Stimulated activated CD8-positive, alpha-beta memory T cell treated with anti-CD3 and anti-CD28 coated beads, Interleukin-2, amount 100 ng/mL, for 1 hour (primary cell): ENCODE results near the gene RGMA.
"Not testable (repeated sequence)": the region's sequence is repeated elsewhere in the genome, so short reads cannot be mapped to it uniquely, and the experiment has no call there.

Experiments used
- DNase-seq, 2 donors: peaks; one replicate each; pipeline ENCODE4 v3.0.0-alpha.2; 2020; ENCODE audit warnings: low read depth in 2 of 2

Gene RGMA

DNA sequence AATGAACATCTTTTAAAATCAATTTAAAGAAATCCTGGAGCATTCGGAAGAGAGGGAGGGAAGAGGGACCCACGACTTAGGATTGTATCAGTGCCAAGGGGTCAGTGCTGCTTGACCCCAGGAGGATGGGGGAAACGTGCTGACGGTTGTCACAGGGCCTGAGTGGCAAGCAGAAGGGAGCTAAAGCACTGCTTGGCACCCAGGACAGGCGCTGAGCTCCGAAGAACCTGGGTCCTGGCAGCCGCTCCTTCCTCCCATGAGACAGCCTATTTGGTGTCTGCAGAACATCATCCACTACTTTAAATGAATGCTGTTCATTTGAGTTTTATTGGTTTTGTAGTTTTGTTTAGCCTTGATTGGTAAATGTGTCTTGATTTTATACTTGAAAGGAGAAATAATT lies 54.5 kb downstream of the RGMA start:
- no peak for DNase-seq

DNA sequence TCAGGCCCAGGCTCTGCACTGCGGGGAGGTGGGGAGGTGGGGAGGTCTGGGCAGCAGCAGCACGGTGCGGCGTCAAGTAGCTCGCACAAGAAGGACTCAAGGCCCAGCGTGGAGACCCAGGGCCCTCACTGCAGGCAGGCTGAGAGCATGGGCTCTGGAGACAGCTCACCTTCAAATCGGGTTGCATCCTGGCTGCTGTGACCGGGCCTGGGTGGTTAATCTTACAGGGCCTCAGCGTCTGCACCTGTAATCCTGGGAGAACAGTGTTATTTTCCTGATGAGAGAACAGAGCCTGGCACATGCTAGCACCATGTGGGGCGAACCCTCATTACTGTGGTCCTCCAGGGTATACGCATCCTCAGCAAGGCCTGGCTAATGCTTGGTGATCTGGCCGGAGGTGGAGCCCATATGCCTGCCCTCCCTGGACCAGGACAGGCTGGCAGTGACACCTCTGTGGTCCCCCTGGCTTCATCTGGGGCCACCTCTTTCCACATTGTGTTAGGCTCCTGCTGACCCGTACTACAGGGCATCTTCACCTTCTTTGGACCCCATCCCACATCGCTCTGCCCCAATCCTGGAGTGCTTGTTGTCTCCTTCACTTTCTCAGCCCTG lies 55.5 kb downstream of the RGMA start:
- DNase-seq = no peak

DNA sequence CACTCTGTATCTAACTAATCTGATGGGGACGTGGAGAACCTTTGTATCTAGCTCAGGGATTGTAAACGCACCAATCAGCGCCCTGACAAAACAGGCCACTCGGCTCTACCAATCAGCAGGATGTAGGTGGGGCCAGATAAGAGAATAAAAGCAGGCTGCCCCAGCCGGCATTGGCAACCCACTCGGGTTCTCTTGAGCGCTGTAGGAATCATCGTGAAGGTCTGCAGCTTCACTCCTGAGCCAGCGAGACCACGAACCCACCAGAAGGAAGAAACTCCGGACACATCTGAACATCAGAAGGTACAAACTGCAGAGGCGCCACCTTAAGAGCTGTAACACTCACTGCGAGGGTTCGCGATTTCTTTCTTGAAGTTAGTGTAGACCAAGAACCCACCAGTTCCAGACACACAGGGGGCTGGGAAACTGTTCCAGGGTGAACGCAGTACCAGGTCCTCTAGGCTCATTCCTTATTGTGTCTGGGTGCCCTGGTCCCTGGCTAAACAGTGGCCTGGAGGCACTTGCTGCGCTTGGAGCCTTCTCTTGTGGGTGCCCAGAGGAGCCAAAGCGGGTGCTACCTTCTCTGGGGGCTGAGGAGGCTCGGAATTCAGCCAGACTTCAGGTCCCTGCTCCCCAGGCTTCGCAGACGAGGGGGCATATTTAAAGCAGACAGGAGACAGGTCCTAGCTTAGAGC lies 56.4 kb downstream of the RGMA start:
- DNase-seq = not testable (repeated sequence)

DNA sequence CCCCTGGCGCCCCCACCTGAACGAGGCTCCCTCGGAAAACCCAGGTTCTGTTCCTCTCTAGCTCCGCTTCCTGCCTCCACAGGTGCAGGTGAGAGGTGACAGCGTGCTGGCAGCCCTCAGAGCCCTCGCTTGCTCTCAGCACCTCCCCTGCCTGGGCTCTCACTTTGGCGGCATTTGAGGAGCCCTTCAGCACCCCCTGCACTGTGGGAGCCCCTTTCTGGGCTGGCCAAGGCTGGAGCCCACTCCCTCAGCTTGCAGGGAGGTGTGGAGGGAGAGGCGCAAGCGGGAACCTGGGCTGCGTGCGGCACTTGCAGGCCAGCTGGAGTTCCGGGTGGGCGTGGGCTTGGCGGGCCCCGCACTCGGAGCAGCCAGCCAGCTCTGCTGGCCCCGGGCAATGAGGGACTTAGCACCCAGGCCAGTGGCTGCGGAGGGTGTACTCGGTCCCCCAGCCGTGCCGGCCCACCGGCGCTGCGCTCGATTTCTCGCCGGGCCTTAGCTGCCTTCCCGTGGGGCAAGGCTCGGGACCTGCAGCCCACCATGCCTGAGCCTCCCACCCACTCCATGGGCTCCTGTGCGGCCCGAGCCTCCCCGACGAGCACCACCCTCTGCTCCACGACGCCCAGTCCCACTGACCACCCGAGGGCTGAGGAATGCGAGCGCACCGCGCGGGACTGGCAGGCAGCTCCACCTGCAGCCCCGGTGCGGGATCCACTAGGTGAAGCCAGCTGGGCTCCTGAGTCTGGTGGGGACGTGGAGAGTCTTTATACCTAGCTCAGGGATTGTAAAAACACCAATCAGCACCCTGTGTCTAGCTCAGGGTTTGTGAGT lies 57.2 kb downstream of the RGMA start:
- DNase-seq = not testable (repeated sequence)

DNA sequence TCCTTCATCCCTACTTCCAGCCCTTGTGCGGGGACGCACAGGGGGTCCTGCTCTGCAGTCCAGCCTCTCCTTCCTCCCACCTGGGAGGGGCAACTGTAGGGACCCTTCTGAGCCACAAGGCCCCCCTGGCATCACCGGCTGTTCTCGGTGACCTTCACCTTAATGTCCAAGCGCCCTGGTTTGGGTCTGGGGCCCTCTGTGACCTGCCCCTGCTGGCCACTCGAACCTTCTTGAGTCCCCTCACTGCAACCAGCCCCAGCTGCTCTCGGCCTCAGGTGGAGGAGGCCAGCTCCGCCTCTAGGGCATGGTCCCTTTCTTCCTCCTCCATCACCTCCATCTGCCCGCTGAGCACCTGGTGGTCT lies 57.9 kb downstream of the RGMA start:
- DNase-seq = no peak

DNA sequence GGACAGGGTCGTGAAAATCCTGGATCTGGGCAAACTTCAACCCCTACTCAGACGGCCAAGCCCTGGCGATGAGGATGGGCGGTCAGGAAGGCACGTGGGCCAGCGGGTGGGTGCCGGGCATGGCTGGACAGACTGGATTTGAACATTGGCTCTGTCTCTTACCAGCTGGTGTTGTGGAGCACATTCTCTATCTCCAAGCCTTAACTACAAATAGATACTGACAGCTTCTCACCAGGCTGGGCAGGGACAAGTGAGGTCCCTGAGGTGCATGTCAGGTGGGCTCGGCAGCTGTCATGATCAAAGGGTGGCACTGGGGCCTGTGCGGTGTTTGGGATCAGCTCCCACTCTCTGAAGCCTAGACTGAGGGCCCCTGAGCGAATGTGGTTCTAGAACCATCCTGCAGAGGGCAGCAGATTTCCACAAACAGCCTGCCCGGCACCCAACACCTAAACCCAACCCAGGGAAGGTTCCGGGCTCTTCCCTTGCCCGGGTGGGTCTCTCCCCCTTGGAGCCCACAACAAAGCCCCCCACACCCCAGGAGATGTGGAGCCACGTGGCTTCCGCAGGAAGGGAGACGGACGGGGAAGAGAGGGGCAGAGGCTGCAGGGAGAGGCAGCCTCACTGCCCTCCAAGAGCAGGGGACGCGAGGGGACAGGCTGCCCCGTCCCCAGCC lies 58.4 kb downstream of the RGMA start:
- peak; percentile 39 to 45 for DNase-seq

DNA sequence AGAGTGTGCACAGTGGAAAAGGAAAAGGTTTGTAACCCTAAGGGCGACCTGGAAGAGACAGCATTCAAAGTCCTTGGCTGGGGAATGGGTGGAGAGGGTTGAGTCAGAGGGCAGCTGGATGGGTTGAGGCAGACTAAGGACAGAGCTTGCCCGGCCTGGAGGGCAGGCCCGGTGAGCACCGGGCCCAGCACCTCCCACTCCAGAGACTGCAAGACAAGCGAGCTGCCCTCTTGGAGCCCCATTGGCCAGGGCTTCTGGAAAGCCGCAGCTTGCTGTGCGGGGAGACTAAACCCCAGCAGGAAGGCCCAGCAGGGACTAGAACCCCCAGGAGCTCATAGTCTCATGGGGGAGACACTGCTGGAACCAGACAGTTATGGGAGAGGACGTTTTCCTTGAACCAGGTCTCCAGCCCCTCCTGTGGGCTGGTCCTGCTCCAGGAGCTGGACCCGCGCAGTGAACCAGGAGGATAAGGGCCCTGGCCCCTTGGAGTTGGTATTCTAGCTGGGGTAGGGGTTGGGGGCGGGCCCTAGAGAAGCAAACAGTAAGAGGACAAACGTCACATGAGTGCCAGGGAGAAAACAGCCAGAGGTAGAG lies 59.1 kb downstream of the RGMA start:
- DNase-seq = no peak

DNA sequence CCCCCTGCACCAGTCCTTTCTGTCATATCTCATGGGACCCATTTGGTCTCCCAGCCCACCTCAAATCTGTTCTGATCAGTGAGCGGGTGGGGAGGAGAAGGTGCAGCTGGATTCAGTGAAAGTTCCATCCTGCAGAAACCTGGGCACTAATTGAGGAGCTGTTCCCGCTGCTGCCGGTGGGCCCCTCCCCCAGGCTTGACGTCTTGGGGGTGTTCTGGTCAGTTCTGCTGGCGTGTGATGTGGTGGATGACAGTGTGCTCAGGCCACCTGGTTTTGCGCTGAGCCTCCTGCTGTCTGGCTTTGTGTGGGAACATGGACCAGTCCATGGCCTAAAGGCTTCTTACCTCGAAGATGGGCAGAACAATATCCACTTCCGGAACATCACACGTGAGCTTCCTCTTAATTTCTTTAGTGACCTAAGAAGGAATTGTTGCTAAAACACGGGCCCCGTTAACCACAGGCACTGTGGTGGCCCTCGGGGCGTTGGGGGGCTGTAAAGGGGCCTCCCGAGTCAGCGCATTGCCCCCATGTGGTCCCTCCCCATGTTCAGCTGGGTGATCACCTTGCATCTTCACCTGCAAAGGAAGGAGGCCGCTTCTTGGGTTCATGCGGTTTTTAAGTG lies 59.7 kb downstream of the RGMA start:
- DNase-seq = no peak

DNA sequence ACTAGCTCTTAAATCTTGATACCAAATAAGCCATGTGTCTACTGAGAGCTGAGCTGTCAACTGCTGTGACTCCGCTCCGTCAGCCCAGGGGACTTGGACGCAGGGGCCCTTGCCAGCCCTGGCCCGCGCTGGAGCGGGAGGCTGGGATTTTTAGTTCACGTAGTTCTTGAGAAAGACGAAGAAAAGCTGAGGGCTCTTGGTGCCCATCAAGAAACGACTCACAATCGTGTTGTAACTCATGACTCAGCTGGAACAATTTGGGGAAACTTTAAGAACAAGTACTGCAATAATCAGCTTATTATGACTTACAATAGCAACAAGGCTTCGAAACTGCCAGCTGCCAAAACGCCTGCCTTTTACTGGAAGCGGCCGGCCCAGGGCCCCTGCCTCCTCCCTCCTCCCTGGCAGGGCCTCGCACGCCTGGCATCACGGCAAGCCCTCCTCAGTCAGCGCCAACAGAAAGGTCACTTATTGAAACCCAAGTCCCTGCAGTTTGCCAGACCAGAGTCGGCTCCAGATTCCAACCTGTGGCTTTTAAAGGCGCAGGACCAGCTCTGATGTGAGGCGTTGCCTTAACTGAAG lies 60.3 kb downstream of the RGMA start:
- no peak for DNase-seq

DNA sequence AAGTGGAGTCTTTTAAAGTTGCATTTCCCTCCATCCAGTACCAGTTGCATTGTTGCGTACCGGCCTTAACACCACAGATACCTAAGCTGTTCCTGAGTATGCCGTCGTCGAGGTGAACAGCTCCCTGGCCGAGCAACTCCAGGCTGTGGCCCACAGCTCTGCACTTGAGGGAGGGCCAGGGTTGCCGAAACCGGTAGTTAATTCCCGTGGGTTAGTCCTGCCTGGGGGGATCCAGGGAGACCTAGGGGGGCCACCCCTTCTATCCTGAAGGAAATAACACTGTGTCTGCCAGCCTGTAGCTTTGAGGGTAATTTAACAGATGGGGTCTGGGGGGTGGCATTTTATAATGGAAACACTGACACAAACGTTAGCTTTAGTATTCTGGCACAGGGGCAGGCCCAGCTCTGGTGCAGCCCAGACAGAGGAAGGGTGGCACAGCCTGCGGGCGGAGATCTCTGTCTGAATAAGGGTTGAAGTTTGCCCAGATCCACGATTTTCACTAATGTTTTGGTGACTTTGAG lies 60.8 kb downstream of the RGMA start:
- DNase-seq = no peak

DNA sequence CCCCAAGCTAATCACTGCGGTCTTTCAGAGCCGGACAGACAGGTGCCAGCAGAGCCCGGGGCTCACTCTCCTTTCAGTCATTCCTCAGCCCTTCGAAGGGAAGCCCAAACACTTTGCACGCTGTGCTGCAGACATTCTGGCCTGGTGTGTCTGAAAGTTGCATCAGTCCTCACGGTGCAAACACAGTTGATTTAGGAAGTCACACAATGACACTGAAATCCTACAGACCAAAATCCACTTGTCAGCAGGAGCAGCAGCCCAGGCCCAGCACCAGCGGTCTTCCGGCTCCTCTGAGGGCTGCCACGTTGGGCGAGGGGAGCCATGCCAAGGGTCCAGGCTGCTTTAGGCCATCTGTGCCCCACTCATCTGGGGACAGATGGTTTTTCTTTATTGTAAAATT lies 61.6 kb downstream of the RGMA start:
- DNase-seq = no peak

DNA sequence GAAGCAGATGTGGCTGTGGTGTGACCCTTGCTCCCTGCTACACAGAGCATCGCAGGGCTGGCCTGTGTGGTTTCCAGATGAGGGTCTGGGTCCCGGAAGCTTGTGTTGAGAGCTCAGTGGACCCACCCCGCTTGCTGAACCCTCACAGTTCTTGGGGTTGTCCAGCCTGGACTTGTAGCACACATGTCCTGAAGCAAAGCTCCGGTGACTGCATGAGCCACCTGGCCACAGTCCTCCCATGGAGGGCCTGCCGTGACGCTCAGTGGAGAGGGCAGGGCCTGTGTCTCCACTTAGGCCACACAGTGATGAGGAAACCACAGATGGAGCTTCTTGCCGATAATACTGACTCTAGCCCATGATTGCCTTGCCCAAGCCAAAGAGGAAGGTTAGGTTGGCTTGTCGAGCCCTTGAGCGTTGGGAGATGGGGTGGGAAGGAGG lies 62.6 kb downstream of the RGMA start:
- no peak for DNase-seq

DNA sequence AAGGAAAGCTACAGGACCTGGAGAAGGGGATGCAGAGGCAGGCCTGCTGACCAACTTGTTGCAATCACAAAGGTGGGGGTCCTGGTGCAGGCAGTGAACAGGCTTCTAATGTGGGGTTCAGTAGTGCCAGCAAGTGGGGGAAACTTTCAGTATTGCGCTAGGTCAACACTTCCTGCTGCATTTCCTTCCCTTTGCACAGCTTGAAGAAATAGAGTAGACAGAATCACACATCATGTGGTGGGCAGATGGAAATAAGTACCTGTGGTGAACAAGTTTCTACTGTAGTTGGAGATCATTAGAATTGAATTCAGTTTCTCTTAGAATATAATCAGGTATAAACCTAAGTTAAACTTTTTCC lies 63.4 kb downstream of the RGMA start:
- no peak for DNase-seq

DNA sequence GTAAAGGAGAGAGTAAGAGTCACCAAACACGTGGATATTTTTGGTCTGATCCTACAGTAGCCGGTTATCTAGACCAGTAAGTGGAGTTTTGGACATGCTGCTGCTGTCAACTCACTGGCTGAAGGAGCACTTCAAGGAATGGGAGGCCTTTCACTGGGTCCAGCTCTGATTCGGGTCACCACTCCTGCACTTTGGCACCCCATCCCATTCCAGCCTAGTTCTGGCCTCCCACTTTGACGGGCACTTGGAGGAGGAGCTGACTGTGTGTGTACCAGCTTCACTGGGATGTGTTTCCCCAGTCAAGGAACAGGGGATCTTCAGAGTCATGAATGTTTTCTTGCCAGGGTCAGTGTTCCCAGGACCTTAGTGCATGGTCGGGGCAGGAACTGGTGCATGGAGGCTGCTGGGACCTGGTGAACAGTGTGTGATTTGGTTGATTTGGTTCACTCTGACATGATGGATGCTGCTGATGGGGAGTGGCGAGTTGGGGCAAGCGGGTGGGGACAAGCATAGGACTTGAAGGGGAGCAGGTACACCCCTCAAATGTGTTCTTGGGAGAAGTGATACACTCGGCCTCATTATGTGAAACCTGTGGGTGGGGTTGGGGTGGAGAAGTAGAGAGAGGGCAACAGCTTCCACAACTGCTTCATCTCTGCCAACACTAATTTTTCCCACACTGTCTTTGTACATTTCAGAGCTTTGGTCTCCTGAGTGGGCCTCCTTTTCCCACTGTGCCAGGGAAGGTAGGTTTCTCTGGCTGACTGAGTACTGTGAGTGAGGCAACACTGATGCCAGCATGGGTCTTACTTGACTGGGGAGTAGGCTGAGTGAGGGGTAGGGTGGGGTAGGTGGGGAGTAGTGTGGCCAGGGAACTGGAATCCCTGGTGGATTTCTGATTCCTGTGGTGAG lies 64.0 kb downstream of the RGMA start:
- DNase-seq = no peak

DNA sequence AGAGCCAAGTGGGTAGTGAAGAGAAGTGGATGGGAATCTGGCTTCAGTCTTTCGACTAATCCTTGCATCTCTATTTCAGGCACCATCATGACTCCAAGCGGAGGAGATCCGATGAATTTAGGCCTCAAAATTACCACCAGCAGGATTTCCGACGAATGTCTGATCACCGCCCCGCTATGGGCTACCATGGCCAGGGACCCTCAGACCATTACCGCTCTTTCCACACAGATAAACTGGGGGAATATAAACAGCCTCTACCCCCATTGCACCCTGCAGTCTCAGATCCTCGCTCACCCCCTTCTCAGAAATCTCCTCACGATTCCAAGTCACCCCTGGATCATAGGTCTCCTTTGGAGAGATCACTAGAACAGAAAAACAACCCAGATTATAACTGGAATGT lies 64.7 kb downstream of the RGMA start:
- no peak for DNase-seq

DNA sequence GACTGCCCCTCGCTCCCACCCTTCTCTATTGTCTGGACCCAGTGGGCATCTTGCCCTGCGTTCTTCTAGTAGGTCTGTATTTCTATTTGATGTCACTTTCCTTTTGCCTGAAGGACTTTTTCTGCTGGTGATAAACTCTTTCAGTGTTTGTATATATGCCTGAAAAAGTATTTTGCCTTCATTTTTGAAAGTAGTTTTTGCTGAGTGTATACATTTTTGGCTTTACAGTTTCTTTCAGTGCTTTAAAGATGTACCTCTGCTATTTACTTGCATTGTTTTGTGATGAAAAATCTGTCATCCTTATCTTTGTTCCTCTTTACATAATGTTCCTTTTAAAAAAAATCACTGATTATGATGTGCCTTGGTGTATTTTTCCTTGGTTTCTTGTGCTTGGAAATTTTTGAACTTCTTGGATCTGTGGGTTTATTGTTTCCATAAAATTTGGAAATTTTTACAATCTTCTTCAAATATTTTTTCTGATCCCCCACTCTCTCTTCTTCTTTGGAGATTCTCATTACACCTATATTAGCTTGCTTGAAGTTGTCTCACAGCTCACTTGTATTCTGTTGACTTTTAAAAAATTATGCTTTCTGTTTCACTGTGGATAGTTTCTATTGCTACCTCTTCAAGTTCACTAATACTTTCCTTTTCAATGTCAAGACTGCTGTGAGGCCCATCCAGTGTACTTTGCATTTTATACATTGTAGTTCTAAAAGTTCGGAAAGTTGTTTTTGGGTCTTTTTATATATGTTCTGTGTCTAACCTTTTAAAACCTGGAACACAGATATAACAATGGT lies 67.8 kb downstream of the RGMA start:
- no peak for DNase-seq

DNA sequence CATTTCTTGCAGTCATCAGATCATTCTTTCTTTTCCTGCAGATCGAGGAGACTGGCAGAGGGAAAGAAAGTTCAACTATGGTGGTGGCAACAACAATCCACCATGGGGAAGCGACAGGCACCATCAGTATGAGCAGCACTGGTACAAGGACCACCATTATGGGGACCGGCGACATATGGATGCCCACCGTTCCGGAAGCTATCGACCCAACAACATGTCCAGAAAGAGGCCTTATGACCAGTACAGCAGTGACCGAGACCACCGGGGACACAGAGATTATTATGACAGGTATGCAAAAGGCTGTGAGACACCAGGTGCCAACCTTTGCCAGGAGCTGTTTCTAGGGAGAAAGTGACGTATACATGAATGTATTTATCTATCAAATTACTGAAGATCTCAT lies 69.0 kb downstream of the RGMA start:
- no peak for DNase-seq

DNA sequence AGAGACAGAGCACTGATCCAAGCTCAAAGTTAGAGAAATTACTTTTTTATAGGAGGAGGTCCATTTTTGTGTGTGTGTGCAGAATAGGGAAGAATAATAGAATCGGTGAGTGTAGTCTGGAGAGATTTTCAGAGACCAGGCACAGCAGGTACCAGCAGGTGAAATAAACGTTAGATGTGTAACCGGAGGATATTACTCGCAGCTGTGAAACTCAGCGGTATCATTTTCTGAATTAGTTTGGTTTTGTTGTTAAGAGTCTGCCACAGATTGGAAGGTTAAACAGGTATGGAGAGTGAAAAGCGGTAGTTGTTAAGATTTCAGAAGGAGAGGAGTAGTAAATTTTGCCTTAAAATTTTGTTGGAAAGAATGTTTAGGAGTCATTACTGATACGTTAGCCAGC lies 69.9 kb downstream of the RGMA start:
- DNase-seq = no peak

DNA sequence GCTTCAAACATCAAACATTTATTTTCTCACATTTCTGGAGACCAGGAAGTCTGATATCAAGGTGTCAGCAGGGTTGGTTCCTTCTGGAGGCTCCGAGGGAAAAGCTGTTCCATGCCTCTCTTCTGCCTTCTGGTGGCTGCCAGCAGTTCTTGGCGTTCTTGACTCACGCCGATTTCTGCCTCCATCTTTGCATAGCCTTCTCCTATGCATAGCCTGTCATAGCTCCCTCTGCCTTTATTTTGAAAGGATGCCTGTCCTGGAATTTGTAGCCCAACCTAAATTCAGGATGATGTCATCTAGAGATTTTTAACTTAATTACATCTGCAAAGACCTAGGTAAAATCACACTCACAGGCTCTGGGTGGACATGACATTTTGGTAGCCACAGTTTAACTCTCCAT lies 70.4 kb downstream of the RGMA start:
- DNase-seq = no peak
